ENCODE data around the gene TMEM135. TPM values are rescaled to one million over a fixed set of nuclear protein-coding genes. Genes with fewer than 3 reads are reported as not detected.

The TMEM135 gene
- total RNA-seq, 1 donor from 2014 or later = 38.1 TPM

DNA sequence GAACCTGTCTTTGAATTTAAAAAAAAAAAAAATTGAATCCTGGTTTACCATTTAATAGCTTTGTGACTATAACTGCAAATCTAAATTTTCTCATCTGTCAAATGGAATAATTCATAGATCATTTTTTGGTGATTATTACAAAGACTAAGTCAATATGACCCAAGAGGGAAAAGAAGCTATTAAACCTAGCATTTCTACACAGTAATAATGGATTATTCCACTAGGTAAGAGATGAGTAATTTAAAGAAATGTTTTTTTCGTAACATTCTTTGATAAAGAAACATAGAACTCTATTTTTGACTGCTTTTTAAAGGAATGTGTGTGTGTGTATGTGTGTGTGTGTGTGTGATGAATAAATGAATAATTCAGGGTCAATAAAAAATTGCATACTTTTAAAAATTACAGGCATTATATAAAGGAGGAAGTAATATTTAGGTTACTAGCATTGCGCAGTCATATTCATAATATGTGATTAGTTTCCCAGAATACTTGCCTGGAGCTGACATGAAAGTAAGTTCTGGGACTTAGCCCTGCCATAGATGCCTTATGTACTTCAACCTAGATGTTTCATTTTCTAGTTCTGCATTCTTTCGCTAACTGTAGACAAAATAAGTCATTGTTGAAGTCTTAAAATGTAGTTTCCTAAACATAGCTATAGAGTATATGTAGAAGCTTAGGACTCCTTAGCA lies 72.9 kb downstream of the TMEM135 start:
- DNase-seq = no peak
- no peak overlapping the region for H3K4me3 Mint-ChIP-seq (ENCODE audit: unreplicated experiment)
- H3K27ac Mint-ChIP-seq (ENCODE audit: unreplicated experiment) = no peak overlapping the region
- H3K4me1 Mint-ChIP-seq (ENCODE audit: low read depth, unreplicated experiment) = no peaks in the 10 kb centered on the region
- H3K27me3 Mint-ChIP-seq (ENCODE audit: unreplicated experiment) = no peaks in the 10 kb centered on the region
- no peaks in the 10 kb centered on the region for H3K36me3 Mint-ChIP-seq (ENCODE audit: unreplicated experiment)
- TF ChIP-seq, protein P1, sequence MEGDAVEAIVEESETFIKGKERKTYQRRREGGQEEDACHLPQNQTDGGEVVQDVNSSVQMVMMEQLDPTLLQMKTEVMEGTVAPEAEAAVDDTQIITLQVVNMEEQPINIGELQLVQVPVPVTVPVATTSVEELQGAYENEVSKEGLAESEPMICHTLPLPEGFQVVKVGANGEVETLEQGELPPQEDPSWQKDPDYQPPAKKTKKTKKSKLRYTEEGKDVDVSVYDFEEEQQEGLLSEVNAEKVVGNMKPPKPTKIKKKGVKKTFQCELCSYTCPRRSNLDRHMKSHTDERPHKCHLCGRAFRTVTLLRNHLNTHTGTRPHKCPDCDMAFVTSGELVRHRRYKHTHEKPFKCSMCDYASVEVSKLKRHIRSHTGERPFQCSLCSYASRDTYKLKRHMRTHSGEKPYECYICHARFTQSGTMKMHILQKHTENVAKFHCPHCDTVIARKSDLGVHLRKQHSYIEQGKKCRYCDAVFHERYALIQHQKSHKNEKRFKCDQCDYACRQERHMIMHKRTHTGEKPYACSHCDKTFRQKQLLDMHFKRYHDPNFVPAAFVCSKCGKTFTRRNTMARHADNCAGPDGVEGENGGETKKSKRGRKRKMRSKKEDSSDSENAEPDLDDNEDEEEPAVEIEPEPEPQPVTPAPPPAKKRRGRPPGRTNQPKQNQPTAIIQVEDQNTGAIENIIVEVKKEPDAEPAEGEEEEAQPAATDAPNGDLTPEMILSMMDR (IDR thresholded peaks at IDR 0.05; ENCODE audit: partially characterized antibody, unreplicated experiment) = no peak
- H3K9me3 Mint-ChIP-seq (ENCODE audit: unreplicated experiment) = no peaks in the 10 kb centered on the region

DNA sequence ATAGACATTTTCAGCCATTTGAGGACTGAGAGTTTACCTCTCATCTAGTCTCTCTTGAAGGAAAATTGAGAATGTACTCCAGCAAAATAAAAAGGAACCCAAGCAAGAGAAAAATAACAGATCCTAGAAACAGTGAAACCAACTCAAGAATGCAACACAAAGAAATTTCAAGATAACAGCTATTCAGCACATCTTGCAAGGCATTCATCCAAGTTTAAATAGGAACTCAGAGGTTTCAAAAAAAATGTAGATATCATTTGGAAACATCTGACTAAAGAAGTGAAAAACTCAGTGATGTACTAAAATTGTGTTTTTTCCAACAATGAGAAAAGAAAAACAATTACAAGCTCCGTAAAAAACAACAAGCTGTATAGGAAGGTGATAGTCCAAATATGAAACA lies 76.4 kb downstream of the TMEM135 start:
- Mint-ChIP-seq H3K27ac (ENCODE audit: unreplicated experiment) (no peak overlapping the region), H3K27me3 (ENCODE audit: unreplicated experiment) (no peaks in the 10 kb centered on the region), H3K9me3 (ENCODE audit: unreplicated experiment) (no peaks in the 10 kb centered on the region), H3K36me3 (ENCODE audit: unreplicated experiment) (no peaks in the 10 kb centered on the region), H3K4me1 (ENCODE audit: low read depth, unreplicated experiment) (no peaks in the 10 kb centered on the region), H3K4me3 (ENCODE audit: unreplicated experiment) (no peak overlapping the region)
- TF ChIP-seq, protein P1 (IDR thresholded peaks at IDR 0.05; ENCODE audit: partially characterized antibody, unreplicated experiment) = no peak
- DNase-seq = no peak

DNA sequence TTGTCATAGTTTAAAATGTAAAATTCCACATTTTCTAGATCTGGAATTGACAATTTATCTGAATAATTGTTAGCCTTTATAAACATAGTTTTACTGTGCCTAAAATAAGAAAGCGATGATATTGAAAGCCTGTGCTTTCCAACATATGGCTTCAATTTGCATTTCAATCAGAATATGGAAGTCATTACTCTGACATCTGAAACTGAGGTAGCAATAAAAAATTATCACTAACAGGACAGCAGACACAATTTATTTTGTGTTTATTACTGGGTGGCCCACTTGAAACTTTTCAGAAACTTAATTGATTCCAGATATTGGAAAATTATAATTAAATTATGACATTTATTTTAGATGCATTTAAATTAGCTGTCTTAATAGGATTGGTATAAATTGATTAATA lies 78.5 kb downstream of the TMEM135 start:
- H3K9me3 Mint-ChIP-seq (ENCODE audit: unreplicated experiment) = no peaks in the 10 kb centered on the region
- H3K27ac Mint-ChIP-seq (ENCODE audit: unreplicated experiment) = no peak overlapping the region

DNA sequence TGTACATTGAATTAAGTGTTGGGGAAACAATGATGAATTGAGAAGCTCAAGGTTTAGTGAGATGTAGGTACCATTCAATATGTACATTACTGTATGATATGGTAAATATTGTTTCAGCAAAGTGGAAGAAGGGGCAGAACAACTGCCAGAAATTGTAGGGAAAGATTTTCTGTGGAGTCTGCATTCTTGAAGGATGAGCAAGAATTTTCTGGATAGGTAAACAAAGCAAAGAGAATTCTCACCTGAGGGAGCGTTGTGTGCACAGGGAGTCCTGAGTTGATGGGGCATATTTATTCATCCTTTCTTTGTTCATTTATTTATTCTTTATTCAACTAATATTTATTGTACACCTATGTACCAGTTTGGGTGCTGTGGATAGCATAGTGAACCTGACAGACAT lies 83.2 kb downstream of the TMEM135 start:
- Mint-ChIP-seq H3K27ac (ENCODE audit: unreplicated experiment) (no peak overlapping the region), H3K4me1 (ENCODE audit: low read depth, unreplicated experiment) (no peaks in the 10 kb centered on the region), H3K27me3 (ENCODE audit: unreplicated experiment) (no peaks in the 10 kb centered on the region), H3K4me3 (ENCODE audit: unreplicated experiment) (no peak overlapping the region), H3K9me3 (ENCODE audit: unreplicated experiment) (peaks cover 1% of the 10 kb centered on the region), H3K36me3 (ENCODE audit: unreplicated experiment) (no peaks in the 10 kb centered on the region)
- TF ChIP-seq, protein P1 (IDR thresholded peaks at IDR 0.05; ENCODE audit: partially characterized antibody, unreplicated experiment) = no peak
- no peak for DNase-seq

More for the DNA sequence above, 78.5 kb downstream of the TMEM135 start:
- Mint-ChIP-seq H3K27me3 (ENCODE audit: unreplicated experiment) (no peaks in the 10 kb centered on the region), H3K4me1 (ENCODE audit: low read depth, unreplicated experiment) (no peaks in the 10 kb centered on the region), H3K36me3 (ENCODE audit: unreplicated experiment) (no peaks in the 10 kb centered on the region), H3K4me3 (ENCODE audit: unreplicated experiment) (no peak overlapping the region)
- no peak for DNase-seq
- TF ChIP-seq, protein P1 (IDR thresholded peaks at IDR 0.05; ENCODE audit: partially characterized antibody, unreplicated experiment) = no peak

DNA sequence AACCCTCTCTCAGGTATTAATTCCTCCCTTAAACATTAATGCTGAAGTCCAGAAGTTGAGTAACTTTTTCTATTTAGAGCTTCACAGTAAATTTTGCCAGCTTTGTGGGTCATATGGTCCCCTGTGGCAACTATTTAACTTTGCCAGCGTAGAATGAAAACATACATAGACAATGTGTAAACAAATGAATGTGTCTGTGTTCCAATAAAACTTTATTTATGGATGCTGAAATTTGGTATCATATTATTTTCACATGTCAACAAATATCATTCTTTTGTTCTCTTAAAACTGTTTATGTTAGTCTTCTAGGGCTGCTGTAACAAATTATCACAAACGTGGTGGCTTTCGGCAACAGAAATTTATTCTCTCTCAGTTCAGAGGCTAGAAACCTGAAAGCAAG lies 85.1 kb downstream of the TMEM135 start:
- TF ChIP-seq, protein P1 (IDR thresholded peaks at IDR 0.05; ENCODE audit: partially characterized antibody, unreplicated experiment) = no peak
- no peak overlapping the region for H3K4me3 Mint-ChIP-seq (ENCODE audit: unreplicated experiment)
- no peaks in the 10 kb centered on the region for H3K27me3 Mint-ChIP-seq (ENCODE audit: unreplicated experiment)
- no peaks in the 10 kb centered on the region for H3K4me1 Mint-ChIP-seq (ENCODE audit: low read depth, unreplicated experiment)
- no peak overlapping the region for H3K27ac Mint-ChIP-seq (ENCODE audit: unreplicated experiment)
- H3K9me3 Mint-ChIP-seq (ENCODE audit: unreplicated experiment) = peaks cover 1% of the 10 kb centered on the region
- H3K36me3 Mint-ChIP-seq (ENCODE audit: unreplicated experiment) = no peaks in the 10 kb centered on the region
- DNase-seq = no peak
